ELF-1 (cell line): ENCODE results near the gene UBE4A.
A peak's percentile ranks its signal among the peaks of the same experiment; 100 is the strongest.

Experiments used
- DNase-seq: peaks from one replicate; pipeline ENCODE4 v3.0.0-alpha.2; 2016; ENCODE audit warnings: low read depth, low spot score

The UBE4A gene

DNA sequence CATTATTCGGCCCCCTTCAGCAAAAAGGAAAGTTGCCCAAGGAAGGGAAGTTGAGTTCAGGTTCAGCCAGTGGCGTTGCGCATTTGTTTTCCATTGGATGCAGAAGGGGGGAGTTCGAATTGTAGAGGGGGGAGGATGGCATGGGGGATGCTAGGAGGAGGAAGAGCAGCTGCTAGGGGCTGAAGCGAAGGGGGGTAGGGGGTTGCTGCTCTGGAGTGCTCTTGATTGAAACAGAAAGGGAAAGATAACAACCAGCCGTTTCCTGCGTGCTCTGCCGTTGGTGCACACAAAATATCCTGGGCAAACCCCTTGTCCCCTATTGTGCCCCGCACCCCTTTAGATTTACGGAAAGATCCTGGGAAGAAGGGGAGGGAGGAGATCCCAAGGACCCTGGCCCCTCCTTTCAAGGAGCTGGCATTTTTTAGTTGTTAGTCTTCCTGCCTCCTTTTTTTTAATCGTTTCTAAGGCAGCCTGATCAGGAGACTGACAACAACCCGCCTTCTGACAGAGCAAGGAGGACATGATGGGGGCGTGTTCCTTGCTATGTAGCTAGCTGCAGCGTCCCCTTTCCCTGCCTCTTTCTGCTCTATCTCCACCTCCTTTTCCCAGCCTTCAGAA is 79.0 kb downstream of the UBE4A start:
- peak; percentile 56 for DNase-seq

- DNase-seq = no peak
Observed at GRCh38 chr11:118439646-118440045, 80.2 kb downstream of the UBE4A start.

GRCh38 chr11:118441770-118442275 is 82.4 kb downstream of the UBE4A start:
- no peak for DNase-seq

GRCh38 chr11:118442301-118442700 is 82.9 kb downstream of the UBE4A start:
- no peak for DNase-seq

DNA sequence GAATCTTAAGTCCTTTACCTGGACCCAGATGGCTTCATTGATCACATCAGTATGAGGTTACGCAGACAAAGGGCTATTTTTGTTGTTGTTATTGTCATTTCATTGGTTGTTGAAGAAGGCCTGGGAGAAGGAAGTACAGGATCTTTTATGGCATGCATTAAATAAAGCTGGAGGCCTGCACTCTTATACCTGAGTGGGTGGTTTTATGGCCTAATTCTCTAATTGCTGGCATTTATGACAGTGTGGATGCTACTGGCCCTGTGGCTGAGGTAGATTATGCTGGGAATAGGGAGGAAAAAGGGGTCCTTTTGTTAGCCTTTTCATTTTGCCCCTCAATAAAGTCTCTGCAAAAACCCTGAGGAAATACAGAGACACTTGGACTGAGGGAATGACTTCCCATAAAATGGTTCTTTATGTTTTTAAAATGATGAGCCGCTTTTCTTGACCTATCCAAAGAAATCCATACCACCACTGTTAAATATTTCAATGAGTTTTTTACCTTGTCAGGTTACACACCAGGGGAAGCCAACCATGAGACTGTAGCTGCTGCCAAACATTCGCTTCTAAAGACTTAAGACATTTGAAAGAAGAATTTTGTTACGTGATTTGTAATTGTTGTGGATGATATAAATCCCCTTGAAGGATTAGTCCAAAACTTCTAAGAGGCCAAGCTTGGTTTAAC is 83.6 kb downstream of the UBE4A start:
- no peak for DNase-seq

DNA sequence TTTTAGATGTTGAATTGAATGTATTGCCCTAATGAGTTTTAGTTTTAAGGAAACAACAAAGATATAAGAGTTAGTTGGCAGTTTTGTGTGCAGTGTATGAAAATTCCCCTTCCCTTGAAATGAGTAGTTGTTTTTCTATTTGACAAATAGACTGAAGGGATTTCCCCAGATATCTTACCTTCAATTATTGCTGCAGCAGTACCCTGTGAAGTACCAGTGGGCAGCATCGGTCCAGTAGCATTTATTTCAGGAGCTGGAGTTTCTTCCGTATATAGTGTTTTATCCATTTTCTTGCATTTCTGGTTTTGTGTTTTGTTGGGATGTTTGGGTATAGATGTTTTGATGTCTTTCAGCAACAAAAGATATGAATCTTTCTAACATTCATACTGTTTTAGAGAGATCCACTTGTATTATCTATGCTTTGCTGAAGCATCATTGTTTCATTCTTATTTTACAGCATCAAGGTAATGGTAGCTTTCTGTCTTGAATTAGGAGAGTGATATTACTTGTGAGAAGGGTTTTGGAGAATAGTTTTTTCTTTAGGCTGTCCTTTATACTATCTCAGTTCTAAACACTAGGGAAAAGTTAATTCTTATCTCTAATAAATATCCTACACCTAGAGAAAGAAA is 84.3 kb downstream of the UBE4A start:
- no peak for DNase-seq

DNA sequence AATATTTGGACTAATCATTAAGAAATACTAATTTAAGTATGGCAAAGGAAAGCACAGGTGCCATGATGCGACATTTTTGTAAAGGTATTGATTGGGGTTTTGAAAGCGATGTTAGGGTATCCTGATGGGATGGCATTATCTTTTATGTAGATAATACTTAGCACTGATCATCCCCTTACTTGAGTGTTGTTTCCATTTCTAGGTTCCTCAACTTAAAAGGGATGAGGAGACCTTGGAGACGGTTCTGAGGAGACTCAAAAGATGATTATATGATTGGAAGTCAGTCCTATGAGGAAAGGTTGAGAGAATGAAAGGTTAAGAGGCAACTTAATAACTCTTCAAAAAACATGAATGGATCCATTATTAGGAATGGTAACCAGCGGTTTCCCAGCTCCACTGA is 88.0 kb downstream of the UBE4A start:
- DNase-seq = no peak

GRCh38 chr11:118448294-118448693 is 88.9 kb downstream of the UBE4A start:
- DNase-seq = no peak
